GM13977 (cell line): ENCODE measurements around the gene WWOX.

ENCODE experiments used
- DNase-seq: peaks from one replicate; pipeline ENCODE4 v3.0.0; 2012; ENCODE audit warnings: low spot score
- CTCF ChIP-seq: IDR thresholded peaks from 2 replicates; pipeline ENCODE4 v1.5.1; 2012; ENCODE audit warnings: mild to moderate bottlenecking, control low read depth; ENCODE audit not compliant: insufficient read depth; ENCODE audit errors: extremely low read depth, missing control alignments
- in situ Hi-C: fragments of 300-500 bp; cut with MboI; formaldehyde crosslinking; loops from one replicate; pipeline ENCODE4 v1.12.0; 2022; ENCODE audit warnings: low sequenced_read_pairs, low pct_unique_long_range_greater_than_20kb, mixed read lengths, inconsistent platforms; ENCODE audit not compliant: unreplicated experiment

WWOX gene

DNA sequence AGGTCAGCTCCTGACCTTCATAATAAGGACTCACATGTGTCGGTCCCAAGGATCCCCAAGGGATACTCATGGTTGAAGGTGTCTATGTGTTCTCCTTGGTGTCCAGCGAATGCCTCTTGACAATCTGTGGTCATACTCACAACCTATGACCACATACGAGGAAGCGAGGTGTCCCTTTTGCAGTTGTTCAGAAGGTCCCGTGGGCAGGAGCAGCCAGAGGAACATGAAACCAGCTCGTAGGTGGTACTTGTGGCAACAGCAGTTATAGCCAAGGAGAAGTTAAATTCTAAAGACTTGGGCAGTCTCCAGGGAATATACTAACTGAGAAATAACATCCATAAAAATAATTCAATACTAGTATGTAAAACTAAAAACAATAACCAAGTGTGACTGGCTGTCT, 685.3 kb downstream of the WWOX start:
- TF ChIP-seq CTCF = no peak
- DNase-seq = no peak
- in situ Hi-C loops = no loop called here

- in situ Hi-C loops = no loop called here
- no peak for TF ChIP-seq CTCF
- DNase-seq = no peak
Measured at GRCh38 chr16:78785218-78785617, 685.8 kb downstream of the WWOX start.

GRCh38 chr16:78786635-78787034, 687.2 kb downstream of the WWOX start:
- in situ Hi-C loops = no loop called here
- no peak for DNase-seq
- no peak for TF ChIP-seq CTCF

- in situ Hi-C loops = no loop called here
- no peak for TF ChIP-seq CTCF
- DNase-seq = no peak
Measured at GRCh38 chr16:78788276-78788675, 688.8 kb downstream of the WWOX start.

- no peak for DNase-seq
- no peak for TF ChIP-seq CTCF
- in situ Hi-C loops = no loop called here
Measured at GRCh38 chr16:78788696-78789095, 689.2 kb downstream of the WWOX start.

- no peak for DNase-seq
- no peak for TF ChIP-seq CTCF
- in situ Hi-C loops = no loop called here
Measured at GRCh38 chr16:78789561-78789960, 690.1 kb downstream of the WWOX start.

DNA sequence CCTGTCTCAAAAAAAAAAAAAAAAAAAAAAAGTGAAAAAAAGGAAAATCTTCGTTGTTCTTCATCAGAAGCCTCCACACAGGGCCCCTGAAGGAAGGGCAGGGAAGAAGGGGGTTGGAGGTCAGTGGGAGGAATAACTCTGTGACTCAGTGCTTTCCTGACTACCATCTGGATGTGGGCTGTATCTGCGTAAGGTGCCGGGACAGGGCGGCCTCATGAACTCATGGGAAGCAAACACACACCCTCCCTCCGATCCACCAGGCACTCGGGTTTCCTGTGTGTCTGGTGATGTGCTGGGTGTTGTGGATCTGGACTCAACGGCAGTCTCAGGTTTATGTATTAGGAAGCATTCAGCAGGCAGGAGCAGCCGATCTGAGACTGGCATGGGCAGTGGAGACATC, 691.6 kb downstream of the WWOX start:
- no peak for TF ChIP-seq CTCF
- in situ Hi-C loops = no loop called here
- no peak for DNase-seq
